SK-N-MC (cell line): ENCODE data around the gene VMP1.

Experiments
- EZH2 ChIP-seq: fragments of 200-600 bp; sonication (generic); IDR thresholded peaks from one replicate; pipeline ENCODE4 v1.6.1; 2017; ENCODE audit warnings: antibody characterized with exemption
- POLR2AphosphoS5 ChIP-seq: IDR thresholded peaks from 2 replicates; pipeline ENCODE4 v1.6.1; 2012; ENCODE audit warnings: mild to moderate bottlenecking, low read depth, low read length, borderline replicate concordance

- no peak for TF ChIP-seq POLR2AphosphoS5
- no peak for TF ChIP-seq EZH2
These were observed 28.5 kb upstream of the VMP1 start for GRCh38 chr17:59678918-59679317.
